Lung (tissue), 12 donors: Measurements from ENCODE around the gene PATZ1. TPM values are rescaled to one million over a fixed set of nuclear protein-coding genes. Genes with fewer than 3 reads are reported as not detected.

Experiments used
- ATAC-seq: fragments of 200-7000 bp; cut with Tn5 transposase; one replicate; pipeline ENCODE4 v1.9.1; 2020; ENCODE audit warnings: moderate number of reproducible peaks; ENCODE audit not compliant: insufficient read depth, low FRiP score
- DNase-seq, 3 donors: peaks; one replicate each; pipeline ENCODE4 v3.0.0-alpha.2; 2013 to 2017
- H3K27ac ChIP-seq, 2 donors: one replicate each; pipeline ENCODE4 v1.5.1; 2013; ENCODE audit warnings: mild to moderate bottlenecking in 2 of 2, moderate library complexity in 2 of 2, control low read depth in 1 of 2, inconsistent platforms in 1 of 2, low read depth in 1 of 2, low read length in 1 of 2
- H3K27me3 ChIP-seq, 3 donors: one replicate each; pipeline ENCODE4 v1.5.1; 2013; ENCODE audit warnings: low read length in 2 of 3; ENCODE audit not compliant: control insufficient read depth in 3 of 3, insufficient read depth in 3 of 3
- H3K36me3 ChIP-seq, 4 donors: one replicate each; pipeline ENCODE4 v1.5.1; 2013; ENCODE audit warnings: low read length in 4 of 4, mild to moderate bottlenecking in 1 of 4, moderate library complexity in 1 of 4; ENCODE audit not compliant: control insufficient read depth in 4 of 4, insufficient read depth in 4 of 4
- H3K4me1 ChIP-seq, 5 donors: one replicate each; pipeline ENCODE4 v1.5.1; 2013; ENCODE audit warnings: low read length in 5 of 5, mild to moderate bottlenecking in 2 of 5, moderate library complexity in 1 of 5; ENCODE audit not compliant: control insufficient read depth in 5 of 5, insufficient read depth in 5 of 5
- H3K4me3 ChIP-seq: one replicate; pipeline ENCODE4 v1.5.1; 2013; ENCODE audit warnings: mild to moderate bottlenecking, control low read depth, moderate library complexity
- H3K9ac ChIP-seq, 2 donors: one replicate each; pipeline ENCODE4 v1.5.1; 2013; ENCODE audit warnings: low read length in 2 of 2, control low read depth in 1 of 2; ENCODE audit not compliant: insufficient read depth in 1 of 2
- H3K9me3 ChIP-seq, 4 donors: one replicate each; pipeline ENCODE4 v1.5.1; 2013; ENCODE audit warnings: low read length in 3 of 4, mild to moderate bottlenecking in 1 of 4, moderate library complexity in 1 of 4; ENCODE audit not compliant: control insufficient read depth in 4 of 4, insufficient read depth in 3 of 4
- WGBS, 2 donors: extraction: QIAGEN DNeasy Blood & Tissue Kit; methylation state at CpG; one replicate each; pipeline ENCODE4 v1.1.7; 2013; 5-methylcytosine and 5-hydroxymethylcytosine counted together
- polyA plus RNA-seq, 2 donors: library from polyadenylated mRNA; stranded (reverse); fragments of 200-250 nt; gene quantifications; one replicate each; pipeline ENCODE4 v1.2.1, GENCODE V29; 2013
- total RNA-seq, 2 donors: library from RNA; depleted of rRNA in 1 of 2; stranded (reverse); fragments of >200 nt in 1 of 2; gene quantifications; one replicate each; pipeline ENCODE4 v1.2.1, GENCODE V29; 2014 to 2021
- TF ChIP-seq, protein P1 (sequence below): IDR thresholded peaks from 2 replicates; pipeline ENCODE4 v1.5.1; 2012; ENCODE audit warnings: mild to moderate bottlenecking; ENCODE audit errors: control extremely low read depth, extremely low read depth
- donor health status: control.
- donor health status: control.
- donor health status: Bipolar disorder and iron deficiency.
- donor health status: healthy.
- donor health status: DM: yes; HTN: yes; CAD: no.

Gene PATZ1
- total and polyA plus RNA-seq, 4 donors = 12.6 to 35.4 (median 29.6) TPM

GRCh38 chr22:31329453-31330215 is 16.5 kb downstream of the PATZ1 start:
- H3K4me3 ChIP-seq = no peak overlapping the region
- WGBS, 2 donors = 85 to 87% methylated on average over 9 of the region's 9 CpGs
- DNase-seq (no peak), ATAC-seq (no peak)
- TF ChIP-seq, protein P1, sequence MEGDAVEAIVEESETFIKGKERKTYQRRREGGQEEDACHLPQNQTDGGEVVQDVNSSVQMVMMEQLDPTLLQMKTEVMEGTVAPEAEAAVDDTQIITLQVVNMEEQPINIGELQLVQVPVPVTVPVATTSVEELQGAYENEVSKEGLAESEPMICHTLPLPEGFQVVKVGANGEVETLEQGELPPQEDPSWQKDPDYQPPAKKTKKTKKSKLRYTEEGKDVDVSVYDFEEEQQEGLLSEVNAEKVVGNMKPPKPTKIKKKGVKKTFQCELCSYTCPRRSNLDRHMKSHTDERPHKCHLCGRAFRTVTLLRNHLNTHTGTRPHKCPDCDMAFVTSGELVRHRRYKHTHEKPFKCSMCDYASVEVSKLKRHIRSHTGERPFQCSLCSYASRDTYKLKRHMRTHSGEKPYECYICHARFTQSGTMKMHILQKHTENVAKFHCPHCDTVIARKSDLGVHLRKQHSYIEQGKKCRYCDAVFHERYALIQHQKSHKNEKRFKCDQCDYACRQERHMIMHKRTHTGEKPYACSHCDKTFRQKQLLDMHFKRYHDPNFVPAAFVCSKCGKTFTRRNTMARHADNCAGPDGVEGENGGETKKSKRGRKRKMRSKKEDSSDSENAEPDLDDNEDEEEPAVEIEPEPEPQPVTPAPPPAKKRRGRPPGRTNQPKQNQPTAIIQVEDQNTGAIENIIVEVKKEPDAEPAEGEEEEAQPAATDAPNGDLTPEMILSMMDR = no peak
- no peaks in the 10 kb centered on the region for H3K27me3 ChIP-seq
- H3K36me3 ChIP-seq = peaks cover 20 to 67% (median 55%) of the 10 kb centered on the region in 4 donors
- no peak overlapping the region for H3K27ac ChIP-seq
- no peaks in the 10 kb centered on the region for H3K9me3 ChIP-seq
- peaks cover 0 to under 1% (median 0%) of the 10 kb centered on the region in 5 donors for H3K4me1 ChIP-seq
- H3K9ac ChIP-seq = no peak overlapping the region

DNA sequence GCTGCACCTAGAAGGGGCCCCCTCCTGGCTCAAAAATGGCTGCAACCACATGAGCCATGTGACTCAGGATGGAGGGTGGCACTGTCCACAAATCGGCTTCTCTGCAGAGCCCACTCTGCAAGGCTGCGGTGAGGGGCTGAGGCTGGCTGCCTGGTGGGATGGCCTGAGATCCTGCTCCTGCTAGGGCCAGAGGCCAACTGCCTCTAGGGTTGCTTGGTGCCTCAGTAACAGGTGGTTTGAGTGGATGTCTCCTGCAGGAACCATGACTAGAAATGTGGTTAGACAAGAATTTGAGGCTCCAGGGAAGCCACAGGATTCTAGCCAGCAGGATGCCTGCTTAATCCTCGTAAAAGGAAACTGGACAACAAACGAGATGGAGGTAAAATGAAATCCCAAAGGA is 17.1 kb downstream of the PATZ1 start:
- Histone ChIP-seq H3K9ac (no peak overlapping the region), H3K4me1 (no peaks in the 10 kb centered on the region), H3K27me3 (no peaks in the 10 kb centered on the region), H3K9me3 (no peaks in the 10 kb centered on the region), H3K4me3 (no peak overlapping the region), H3K36me3 (peaks cover 16 to 61% (median 49%) of the 10 kb centered on the region in 4 donors), H3K27ac (no peak overlapping the region)
- no peak for ATAC-seq
- TF ChIP-seq, protein P1 = no peak
- DNase-seq = no peak
- 86 to 93% methylated on average over 4 of the region's 4 CpGs for WGBS, 2 donors

DNA sequence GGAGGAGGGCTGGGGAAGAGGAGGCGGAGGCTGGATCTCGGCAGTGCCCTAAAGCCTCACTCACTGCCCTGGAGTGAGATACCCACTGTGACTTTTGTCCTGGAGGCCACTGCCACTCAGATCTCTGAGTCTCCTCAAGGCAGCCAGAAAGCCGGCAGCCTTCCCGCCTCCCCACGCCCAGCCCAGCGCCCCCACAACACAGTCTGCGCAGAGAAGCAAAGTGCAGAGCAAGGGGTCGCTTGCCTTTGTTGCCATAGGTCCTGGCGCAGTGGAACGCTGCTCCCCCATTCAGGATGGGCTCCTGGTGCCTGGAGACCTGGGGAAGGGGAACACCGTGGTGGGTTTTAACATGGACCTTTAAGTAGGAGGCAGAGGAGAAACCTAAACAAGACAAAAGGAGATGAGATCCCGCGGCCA is 17.6 kb downstream of the PATZ1 start:
- no peaks in the 10 kb centered on the region for H3K4me1 ChIP-seq
- DNase-seq (no peak), ATAC-seq (no peak)
- H3K27me3 ChIP-seq = no peaks in the 10 kb centered on the region
- TF ChIP-seq, protein P1 = no peak
- WGBS, 2 donors = 95 to 96% methylated on average over 13 of the region's 13 CpGs
- H3K36me3 ChIP-seq = peaks cover 12 to 56% (median 46%) of the 10 kb centered on the region in 4 donors
- no peak overlapping the region for H3K9ac ChIP-seq
- no peak overlapping the region for H3K27ac ChIP-seq
- H3K9me3 ChIP-seq = no peaks in the 10 kb centered on the region
- H3K4me3 ChIP-seq = no peak overlapping the region
